GM19351 (cell line): ENCODE measurements around the gene GPS1.

ENCODE experiments used
- ATAC-seq: cut with Tn5 transposase; IDR thresholded peaks from one replicate; pipeline ENCODE4 v1.9.1; 2021; ENCODE audit warnings: mild to moderate bottlenecking, moderate library complexity; ENCODE audit not compliant: unreplicated experiment

GPS1 gene

DNA sequence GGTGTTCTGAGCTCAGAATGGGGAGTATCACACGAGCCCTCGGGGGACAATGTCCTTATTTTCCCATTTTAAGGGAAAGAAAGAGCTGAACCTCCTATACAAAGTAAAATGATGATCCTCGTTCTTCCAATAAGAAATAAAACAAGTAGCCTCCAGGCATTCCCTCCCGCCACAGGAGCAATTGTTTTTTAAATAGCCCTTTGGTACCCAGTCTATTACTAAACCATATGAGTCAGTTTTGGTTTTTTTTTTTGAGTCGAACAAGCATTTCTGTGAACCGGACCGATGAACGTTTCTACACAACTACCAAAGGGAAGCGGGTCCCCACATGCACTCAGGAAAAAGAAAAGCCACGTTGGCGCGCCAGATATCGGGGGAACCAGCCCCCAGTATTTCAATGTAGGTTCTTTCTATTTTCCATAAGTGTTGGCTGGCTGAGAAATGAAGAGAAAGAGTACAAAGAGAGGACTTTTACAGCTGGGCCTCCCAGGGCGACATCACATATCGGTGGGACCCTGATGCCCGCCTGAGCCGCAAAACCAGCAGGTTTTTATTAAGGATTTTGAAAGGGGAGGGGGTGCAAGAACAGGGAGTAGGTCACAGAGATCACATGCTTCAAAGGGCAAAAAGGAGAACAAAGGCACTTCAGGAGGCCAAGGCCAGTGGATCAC lies 10.4 kb upstream of the GPS1 start:
- ATAC-seq: no peak

DNA sequence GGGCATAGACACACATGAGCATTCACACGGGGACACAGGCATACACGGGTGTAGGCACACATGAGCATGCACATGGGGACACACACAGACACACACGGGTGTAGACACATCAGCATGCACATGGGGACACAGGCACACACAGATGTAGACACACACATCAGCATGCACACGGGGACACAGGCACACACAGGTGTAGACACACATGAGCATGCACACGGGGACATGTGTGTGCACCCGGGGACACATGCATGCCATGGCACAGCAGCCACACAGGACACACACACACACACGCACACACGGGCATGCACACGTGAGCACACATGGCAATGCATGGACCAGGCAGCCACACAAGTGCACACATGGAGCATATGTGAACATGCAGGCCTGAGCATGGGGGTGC lies 9.0 kb upstream of the GPS1 start:
- no peak for ATAC-seq

DNA sequence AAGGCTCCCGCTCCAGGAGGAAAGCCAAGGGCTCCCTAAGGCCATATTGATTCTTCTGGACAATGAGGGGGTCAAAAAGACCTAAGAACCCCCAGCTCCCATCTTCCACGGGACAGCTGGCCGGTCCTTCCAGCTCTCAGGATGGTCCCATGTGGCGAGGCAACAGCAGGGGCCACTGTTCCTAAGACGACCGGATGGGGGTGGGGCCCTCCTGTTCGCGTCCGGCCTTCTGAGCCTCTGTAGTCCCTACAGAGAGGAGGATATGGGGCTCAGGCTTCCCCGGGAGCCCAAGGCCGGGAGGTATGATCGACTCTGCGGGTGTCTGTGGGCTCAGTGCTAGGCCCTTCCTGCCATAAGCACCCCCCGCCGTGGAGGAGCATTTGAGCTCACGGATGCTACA lies 8.2 kb upstream of the GPS1 start:
- no peak for ATAC-seq

DNA sequence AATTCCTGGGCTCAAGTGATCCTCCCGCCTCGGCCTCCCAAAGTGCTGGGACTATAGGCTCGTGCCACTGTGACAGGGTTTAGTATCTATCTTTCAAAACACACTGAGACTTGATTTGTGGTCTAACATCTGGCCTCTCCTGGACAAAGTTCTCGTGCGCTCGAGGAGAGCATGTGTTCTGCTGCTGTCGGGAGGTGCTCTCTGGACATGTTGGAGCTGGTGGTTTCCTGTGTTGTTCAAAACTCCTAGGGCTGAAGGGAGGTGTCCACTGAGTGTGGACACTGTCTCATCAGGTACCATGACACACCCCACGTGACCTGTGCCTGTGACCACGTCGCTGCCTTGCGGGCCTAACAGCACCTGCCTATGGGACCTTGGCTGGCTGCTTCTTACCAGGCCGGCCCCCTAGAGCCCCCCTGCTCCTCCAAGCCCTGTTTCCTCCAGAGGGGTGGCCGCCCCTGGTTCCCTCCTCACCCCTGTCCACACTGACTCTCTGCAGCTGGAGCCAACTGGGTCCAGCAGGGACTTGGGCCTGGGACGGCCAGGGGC lies 5.7 kb upstream of the GPS1 start:
- ATAC-seq: no peak

DNA sequence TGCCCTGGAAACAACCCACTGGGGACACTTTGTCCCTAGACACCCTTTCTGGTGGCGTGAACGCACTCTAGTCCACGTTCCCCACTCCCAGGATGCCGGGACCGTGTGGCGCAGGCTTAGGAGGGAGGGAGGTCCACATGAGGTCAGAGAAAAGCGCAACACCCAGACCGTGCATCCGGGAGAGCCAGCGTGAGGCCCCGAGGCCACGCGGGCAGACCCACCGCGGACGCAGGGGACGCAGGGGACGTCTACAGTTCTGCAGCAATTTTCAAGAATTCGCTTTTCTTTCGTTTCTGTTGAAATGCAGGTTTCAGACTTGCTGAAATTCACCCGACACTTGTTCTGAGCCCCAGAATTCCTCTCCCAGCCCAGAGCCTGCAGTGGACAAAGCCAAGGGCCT lies 4.8 kb upstream of the GPS1 start:
- ATAC-seq: no peak

DNA sequence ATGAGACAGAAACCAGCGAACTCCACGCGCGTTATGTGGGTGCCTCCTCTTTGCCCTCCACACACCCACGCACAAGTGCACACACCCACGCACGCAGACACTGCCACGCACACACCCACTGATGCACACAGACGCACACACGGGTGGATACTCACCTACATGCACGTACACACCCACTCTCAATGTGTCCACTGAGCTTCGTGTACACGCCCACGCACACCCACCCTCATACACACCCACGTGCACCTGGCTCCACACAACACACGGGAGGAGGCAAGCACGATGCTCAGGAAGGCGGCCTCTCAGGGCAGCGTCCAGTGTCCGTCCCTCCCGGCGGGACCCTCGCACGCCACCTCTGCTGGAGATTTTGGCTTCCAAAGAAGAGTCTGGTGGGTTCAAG lies 4.3 kb upstream of the GPS1 start:
- no peak for ATAC-seq

DNA sequence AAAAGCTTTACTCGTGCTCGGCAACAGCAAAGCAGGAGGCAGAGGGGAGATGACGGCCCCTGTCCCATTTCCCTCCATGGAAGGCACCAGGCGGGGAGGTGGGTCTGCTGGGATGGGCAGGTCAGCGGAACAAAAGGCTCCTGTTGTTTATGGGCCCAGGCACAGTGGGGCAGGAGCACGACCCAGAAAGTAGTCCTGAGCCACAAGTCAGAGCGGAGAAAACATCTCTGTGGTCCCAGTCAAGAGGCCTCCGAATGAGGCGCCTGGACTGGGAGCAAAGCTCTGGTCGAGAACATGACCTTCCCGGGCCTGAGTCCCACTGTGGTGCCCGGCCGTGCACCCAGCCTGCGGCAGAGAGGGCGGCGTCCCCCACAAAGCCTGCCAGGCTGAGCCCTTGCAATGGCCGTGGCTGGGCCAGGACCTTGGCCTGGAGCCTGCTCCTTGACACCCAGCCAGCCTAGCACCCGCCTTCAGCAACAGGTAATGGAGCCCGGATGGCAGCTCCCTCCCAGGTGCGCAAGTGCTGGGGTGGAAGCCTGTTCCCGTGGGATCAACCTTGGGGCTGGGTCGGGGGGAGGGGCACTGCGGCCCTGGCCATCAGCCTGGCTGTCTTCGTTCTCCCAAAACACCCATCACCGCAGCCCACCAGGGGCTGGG lies 3.7 kb upstream of the GPS1 start:
- ATAC-seq: no peak

DNA sequence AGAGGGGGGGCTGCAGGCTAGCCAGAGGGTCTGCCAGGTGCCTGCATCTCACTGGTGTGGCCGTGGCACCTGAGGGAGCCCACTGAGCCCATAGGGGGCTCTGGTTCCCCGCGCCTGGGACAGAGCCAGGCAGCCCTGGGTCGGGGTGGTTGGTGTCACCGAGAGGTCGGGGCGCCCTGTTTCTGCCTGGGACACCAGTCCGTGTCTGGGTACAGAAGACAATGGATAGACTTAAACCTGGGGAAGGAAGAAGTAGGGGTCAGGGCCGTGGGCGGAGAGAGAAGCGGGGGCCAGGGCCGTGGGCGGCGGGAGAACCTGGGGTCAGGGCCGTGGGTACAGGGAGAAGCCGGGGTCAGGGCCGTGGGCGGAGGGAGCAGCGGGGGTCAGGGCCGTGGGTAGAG lies 3.1 kb upstream of the GPS1 start:
- no peak for ATAC-seq

GRCh38 chr17:82049106-82049505 lies 2.6 kb upstream of the GPS1 start:
- no peak for ATAC-seq

DNA sequence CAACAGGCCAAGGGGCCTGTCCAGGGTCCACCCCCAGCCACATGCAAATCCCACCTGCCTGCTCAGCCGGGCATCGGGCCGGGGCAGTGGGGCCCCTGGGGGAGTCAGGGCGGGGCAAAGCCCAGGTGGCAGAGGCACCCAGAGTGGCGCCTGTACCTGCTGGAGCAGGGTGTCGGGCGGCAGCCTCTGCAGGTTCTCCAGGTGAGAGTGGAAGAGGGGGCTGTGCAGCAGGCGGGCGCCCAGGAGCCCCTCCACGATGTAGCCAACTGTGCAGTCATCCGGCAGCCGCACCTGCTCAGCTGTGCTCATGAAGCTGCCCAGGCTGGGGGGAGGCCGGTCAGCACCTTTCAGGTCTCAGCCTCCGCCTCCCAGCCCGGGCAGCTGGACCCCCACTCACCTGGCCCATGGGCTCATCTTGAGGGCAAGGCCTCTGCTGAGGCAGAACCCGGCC lies 2.2 kb upstream of the GPS1 start:
- no peak for ATAC-seq

- ATAC-seq: no peak
These were observed 1.4 kb upstream of the GPS1 start for GRCh38 chr17:82050152-82050760.

- ATAC-seq: no peak
These were observed 697 bp upstream of the GPS1 start for GRCh38 chr17:82050761-82051641.

DNA sequence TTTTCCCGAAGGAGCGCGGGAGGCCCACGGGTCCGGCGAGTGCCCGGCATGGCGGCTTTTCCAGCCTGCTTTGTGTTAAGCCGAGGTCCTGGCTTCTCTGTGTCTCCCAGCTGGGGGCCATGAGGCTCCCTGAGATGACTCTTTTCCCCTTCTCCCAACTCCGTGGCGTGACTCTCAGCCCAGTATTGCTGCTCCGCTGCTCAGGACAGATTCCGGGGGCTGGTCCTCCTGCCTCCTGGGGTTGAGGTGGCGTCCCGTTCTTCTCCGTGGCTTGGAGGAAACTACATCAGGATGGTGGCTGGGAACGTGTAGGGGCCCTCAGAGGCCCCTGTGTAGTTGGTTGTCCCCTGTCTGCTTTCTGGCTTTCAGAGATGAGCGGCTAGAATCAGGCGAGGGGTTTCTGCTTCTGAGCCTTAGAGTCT lies 951 bp downstream of the GPS1 start:
- ATAC-seq: no peak

GRCh38 chr17:82053130-82053529 lies 1.4 kb downstream of the GPS1 start:
- no peak for ATAC-seq

GRCh38 chr17:82053556-82054263 lies 2.0 kb downstream of the GPS1 start:
- no peak for ATAC-seq

GRCh38 chr17:82054351-82055022 lies 2.8 kb downstream of the GPS1 start:
- no peak for ATAC-seq

DNA sequence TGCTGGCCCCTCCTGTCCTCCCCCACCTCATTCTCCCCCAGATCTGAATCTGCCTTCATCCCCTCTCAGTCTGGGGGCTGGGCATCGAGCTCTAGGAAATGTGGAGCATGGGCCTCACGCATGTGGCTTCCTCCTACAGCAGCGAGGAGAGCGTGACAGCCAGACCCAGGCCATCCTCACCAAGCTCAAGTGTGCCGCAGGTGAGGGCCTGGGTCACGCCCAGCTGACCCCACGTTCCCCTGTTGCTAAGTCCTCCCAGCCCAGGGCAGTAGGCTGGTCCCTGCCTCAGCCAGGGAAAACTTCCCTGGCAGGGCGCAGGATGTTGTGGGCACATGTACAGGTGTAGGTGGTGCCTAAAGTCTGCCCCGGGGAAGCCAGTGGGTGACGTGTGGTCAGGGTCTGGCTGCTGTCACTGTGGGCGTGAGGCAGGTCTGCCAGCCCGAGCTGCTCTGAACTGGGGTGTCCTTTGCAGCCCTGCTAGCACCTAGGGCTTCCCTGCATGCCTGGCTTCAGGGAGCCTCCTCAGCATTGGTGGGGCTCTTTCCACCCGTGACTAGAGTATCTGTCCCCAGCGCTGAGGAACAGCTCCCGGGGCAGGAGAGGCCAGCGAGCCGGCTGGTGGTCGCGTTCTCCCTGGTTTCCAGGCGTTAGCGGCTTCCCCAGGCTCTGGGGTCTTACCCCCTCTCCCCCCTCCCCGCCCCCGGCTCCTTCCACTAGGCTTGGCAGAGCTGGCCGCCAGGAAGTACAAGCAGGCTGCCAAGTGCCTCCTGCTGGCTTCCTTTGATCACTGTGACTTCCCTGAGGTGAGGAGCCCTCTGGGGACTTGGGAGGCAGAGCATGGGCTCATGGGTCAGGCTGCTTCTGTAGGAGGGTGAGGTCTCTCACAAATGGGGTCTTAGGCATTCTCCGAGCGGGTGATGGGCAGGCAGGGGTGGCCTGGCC lies 3.6 kb downstream of the GPS1 start:
- ATAC-seq: no peak

GRCh38 chr17:82055965-82056728 lies 4.4 kb downstream of the GPS1 start:
- no peak for ATAC-seq
